ENCODE measurements around the gene AASDH.

The AASDH gene

DNA sequence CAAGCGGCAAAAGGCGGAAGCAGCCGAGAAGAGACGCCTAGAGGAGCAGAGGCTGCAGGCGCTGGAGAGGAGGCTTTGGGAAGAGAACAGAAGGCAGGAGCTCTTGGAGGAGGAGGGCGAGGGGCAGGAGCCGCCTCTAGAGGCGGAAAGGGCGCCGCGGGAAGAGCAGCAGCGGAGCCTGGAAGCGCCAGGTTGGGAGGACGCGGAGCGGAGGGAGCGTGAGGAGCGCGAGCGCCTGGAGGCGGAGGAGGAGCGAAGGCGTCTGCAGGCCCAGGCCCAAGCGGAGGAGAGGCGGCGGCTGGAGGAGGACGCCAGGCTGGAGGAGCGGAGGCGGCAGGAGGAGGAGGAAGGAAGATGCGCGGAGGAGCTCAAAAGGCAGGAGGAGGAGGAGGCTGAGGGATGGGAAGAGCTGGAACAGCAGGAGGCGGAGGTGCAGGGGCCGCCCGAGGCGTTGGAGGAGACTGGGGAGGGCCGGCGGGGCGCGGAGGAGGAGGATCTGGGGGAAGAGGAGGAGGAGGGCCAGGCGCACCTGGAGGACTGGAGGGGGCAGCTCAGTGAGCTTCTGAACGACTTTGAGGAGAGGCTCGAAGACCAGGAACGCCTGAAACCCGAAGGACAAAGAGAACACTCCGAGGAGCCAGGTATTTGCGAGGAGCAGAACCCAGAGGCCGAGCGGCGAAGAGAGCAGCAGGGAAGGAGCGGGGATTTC, 72.9 kb downstream of the AASDH start:
- FAIRE-seq = no peak

DNA sequence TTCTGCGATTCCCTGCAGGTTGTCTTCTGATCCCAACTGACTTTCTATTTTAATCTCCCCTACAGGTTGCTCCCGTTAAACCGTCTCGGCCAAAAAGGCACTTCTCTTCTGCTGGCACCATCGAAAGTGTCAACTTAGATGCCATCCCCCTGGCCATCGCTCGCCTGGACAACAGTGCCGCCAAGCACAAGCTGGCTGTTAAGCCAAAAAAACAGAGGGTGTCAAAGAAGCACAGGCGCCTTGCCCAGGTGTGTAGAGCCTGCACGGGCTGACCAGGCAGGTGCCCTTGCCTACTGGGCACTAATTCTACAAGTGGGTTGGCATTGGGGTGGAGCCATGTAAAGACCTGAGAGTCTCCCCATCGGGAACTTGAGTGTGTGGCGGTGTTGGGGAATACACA, 74.2 kb downstream of the AASDH start:
- no peak for FAIRE-seq

DNA sequence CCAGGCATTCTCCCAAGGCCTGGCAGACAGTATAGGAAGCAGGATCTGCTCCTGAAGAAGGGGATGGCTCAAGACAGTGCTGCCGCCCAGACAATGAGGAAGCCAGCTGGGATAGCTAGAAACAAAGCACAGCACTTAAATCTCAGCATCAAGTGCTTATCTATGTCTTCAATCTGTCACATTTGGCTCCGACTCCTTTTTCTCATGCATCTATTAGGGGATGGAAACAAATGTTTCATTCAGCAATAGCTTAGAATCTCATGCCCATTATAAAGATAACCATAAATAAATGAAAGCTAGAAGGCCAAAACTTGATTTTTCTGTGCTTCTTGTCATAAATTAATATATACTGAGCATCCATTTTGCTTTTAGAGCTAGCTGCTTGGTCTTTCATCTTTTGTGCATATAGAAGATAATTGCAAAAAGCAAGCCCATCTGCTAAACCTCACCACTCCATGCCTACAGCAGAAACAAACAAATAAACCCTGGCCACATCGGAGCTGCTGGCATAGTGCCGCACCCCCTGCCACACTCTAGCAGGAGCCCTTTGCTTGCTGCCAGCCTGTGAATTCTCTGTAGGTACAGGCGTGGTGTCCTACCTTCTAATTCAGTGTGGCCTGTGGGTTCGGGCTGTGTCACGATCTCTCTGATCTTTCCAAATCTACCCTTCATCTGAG, 75.9 kb downstream of the AASDH start:
- FAIRE-seq = no peak

DNA sequence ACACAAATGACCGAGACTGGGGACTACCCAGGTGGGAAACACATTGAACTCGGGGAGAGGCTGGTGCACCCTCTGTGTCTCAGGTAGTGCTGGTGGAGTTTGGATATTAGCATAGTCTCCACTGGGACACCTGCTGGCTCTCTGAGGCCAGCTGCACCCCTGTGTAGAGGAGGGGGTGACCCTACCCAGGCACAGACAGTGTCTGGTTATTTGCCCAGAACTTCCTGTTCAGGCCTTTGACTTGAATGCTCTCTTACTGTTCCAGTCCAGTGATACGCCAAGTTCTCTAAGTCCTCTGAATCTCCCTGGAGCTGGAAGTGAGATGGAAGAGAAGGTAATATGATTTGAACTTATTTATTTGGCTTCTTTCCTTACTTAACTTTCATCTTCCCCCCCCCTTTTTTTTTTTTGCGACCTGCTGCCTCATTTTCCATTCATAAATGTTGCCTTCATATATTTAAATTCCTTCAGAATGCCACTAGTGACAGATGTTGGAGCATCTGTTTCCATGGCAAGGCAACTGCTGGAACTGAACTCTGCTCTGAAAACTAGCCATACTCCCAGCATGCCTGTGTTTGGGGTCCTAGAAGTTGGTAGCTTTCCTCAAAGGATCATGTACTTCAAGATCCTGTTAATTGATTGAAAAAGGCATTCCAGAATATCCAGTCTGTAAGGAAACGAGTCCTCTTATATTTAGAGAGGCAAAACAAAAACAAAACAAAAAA, 76.7 kb downstream of the AASDH start:
- FAIRE-seq = no peak

DNA sequence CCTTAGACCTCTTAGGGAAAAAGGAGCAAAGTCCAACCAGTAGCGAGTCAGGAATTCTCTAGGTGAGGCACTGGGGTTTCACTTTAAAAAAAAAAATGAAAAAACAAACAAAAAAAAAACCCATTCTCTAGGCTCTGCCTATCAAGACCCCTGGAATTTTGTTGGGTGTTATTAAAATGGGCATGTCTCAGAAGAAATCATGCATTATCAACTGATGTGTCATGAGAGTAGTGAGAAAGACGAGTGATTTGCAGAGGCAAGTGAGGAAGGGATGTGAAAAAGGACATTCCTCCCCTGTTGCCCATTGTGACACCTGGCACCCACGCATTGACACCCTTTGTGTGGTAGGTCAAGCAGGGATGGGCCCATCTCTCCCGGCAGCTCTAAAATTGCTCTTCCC, 78.9 kb downstream of the AASDH start:
- FAIRE-seq = no peak

DNA sequence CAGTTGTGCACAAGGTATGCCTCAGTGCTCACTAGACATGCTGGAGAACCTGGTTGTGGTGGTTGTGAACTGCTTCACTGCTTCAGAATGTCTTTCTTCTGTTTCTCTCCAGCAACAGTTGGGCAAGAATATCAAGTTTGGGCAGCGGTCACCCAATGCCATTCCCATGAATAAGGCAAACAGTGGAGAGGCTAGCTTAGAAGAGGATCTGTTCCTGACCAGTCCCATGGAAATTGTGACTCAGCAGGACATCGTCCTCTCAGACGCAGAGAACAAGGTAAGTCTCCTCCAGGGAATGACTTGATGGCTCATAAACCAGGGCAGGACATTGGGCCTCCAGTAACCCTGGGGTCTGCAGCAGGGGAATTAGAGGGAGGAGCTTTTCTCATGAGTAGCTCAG, 79.9 kb downstream of the AASDH start:
- no peak for FAIRE-seq

DNA sequence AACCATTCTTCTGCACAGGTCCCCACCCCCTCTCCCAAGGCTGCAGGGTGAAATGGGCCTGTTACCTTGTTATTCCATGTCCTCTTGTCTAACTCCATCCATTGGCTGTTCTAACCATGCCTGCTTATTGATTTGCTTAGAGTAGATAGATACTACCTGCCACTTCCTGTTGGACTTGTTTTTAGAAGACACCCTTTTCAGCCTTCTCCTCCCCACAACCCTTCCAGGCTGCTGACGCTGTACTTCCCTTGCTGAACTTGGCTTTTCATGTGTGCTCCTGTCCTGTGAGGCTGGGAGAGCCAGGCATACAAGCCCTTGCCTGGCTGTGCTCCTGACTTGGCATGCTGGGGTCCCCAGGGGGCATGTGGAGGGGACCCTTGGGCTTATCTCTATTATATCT, 81.9 kb downstream of the AASDH start:
- FAIRE-seq = no peak

DNA sequence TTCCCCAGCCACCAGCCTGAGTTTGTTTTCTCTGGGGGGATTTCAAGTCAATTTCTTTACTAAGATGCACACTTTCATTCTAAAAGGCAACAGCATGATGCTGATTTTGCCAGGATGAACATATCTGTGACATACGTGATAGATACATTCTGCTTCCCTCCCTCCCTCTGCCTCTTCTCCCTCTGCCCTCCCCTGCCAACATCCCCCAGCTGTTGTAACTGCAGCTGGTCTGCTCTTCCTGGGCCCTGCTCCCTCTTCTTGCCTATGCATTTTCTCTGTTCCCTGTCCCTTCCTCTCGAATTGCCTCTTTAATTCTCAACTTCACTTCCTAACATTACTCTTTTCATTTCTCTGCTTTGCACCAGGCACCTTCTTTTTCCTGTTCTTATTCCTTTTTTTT, 83.4 kb downstream of the AASDH start:
- FAIRE-seq = no peak

DNA sequence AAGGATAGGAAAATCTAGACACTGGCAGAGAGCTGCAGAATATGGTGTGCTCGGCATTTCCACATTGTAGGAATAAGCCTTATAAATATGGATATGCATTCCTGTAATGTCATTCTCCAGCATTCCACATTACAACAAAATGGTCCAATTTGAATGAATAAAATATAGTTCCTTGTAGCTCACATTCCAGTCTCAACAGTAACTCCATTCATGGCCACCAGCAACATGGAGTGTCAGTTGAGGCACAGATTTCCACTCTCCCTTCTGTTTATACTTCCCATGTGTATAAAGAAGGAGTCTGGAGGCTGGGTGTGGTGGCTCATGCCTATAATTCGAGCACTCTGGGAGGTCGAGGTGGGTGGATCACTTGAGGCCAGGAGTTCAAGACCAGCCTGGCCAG, 84.5 kb downstream of the AASDH start:
- FAIRE-seq = no peak

DNA sequence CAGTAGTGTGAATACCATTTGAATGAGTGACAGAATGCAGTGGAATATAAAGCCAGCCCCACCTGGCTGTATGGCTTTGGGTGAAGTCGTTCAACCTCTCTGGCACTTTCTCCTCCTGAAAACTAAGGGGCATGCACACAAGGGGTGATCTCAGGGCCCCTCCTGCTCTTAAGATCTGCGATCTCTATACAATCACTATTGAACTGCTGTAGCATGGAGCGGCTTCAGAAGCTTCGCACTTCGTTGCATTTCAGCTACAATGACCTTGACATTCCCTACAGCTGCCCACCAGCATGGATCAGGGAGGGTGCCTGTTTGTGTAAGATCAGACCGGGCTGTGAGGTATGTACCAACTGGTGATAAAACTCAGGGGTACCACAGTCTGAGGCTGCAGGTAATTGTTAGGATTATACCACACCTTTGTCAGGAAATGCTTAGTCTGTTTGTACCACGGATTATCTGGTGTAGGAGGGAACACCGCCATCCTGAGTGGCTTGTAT, 85.2 kb downstream of the AASDH start:
- no peak for FAIRE-seq

DNA sequence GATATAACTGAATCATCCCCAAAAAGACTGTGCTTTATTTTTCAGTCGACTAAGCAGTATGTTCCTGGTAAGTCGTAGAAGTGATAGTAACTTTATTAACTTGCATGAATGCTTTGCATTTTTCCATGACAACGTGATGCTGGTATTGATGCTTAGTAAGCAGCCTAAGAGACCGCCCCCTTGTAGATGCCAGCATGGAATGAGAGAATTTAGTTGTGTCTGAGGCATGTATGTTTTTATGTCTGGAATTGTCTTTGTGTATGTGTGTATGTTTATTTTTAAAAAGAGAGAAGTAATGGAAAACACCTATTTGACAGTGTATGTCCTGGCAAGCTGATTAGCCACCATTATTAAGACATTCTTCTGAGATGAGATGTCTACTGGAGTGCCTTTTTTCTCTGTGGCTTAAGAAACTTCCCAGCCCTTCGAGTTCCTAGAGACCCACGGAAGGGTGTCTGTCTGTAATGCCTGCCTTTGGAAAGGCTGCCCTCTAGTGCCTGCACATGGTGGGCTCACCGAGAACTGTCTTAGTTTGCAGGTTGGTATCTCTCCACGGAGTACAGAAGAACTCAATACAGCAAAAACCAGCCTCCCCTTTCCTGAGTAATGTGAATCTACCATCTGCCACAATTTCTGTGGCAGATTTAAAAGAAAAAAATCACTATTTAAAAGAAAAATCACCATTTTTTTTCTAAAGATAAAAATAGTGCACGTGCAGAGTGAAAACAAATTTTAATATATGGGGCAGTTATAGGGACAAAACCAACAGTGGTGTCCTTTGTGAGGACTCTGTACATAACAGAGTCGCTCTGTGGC, 85.9 kb downstream of the AASDH start:
- FAIRE-seq = peak; percentile 49

DNA sequence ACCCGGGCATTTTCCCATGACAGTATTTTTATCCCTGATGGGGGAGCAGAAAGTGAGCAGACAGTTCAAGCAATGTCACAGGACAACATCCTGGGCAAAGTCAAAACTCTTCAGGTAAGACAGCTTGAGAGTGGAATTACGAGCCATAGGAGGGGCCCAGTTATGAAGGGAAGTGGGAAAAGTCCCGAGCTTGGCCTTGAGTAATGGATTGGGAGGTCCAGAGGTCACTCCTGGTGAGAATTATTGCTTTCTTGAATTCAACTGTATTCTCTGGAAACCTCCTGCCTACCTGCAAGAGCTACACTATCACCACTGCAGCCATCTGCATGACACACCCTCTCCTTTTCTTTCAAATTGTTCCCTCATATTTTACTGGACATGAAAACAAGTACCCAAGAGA, 89.1 kb downstream of the AASDH start:
- FAIRE-seq = no peak

DNA sequence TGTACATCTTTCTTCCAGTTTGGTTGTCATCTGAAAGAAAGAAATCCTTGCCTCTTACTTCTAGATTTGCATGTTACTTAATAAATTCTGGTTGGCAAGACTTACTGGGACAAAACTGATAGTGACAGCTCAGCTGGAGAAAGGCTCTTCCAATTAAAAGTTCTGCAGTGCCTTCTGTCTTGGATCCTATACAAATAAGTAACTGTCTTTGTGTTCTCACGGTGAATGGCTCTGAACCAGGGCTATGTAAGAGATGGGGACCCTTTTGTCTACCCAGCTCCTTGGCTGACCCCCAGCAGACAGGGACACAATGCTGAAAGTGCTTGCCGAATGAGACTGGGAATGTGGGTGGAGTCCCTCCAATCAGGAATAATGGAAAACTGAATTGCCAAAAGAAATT, 89.5 kb downstream of the AASDH start:
- FAIRE-seq = no peak

DNA sequence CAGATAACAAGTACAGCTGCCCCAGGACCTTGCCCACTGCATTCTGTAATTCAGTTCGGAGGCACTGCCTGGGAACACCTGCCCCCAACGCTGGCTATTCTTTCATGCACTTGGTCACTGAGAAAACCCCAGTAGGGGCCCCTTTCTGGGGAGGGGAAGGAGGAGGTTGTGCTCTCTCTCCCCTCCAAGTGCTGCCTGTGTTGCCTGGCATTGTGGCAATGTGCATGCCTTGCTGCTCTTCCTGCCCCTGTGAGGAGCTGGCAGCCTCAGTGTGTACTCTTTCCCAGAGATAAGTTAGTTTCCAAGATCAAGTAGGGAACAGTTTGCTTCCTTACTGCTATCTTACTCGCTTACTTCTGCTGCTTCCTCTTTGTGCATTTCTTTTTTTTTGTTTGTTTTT, 90.8 kb downstream of the AASDH start:
- FAIRE-seq = no peak

DNA sequence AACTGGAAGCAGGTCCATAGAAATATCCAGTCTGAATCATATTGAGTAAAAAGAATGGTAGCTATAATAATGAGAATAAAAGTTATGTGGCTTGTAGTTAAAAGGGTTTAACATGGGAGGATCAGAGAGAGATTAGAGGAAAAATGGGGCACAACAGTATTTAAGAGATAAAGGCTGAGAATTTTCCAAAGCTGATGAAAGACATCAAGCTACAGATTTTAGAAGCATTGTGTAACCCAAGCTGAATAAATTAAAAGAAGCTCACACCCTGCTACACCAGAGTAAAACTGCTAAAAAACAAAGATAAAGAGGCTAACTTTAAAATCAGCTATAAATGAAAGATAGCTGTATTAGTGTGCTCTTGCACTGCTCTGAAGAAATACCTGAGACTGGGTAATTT, 94.2 kb downstream of the AASDH start:
- no peak for FAIRE-seq

DNA sequence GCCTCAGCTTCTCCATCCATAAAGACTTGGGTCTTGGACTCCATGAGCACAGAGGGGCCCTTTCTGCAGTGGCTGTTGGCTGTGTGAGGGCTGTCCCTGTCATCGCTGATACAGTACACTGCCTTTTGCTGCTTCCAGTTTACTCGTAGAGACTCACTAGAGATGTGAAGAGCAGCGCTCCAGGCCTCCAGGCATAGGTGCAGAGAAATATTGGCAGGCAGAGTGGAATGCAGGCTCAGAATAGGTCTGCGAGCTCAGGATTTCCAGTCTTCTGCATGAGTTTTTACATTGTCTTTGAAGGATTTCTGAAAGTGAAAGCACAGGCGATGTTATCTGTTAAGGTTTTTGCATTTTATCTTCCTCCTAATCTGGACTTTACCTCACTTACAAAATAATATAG, 97.4 kb downstream of the AASDH start:
- no peak for FAIRE-seq

DNA sequence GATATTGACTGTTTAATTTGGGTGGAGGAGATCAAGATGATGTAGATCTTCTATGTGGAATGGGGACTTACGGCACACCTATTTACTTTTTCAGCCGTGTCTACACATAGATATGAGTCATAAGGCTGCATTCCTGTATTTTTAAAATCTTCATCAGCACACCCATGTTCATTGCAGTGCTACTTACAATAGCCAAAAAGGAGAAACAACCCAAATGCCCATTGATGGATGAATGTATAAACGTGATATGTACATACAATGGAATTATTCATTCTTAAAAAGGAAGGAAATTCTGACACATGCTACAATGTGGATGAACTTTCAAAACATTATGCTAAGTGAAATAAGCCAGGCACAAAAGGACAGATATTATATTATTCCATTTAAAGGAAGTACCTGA, 98.6 kb downstream of the AASDH start:
- no peak for FAIRE-seq

All from TTC549 (cell line).